SK-N-SH (cell line): ENCODE data around the gene ZNF770. TPM values are rescaled to one million over a fixed set of nuclear protein-coding genes. Genes with fewer than 3 reads are reported as not detected.

Source experiments
- CTCF ChIA-PET: fragments of 300-600, 350-600 bp; formaldehyde crosslinking; extraction: SDS; loops from one replicate; lab custom pipeline; 2021; lab: Yijun Ruan, JAX
- POLR2A ChIA-PET: fragments of 350-600 bp; sonication (Branson Sonifier 250); formaldehyde crosslinking; extraction: SDS; loops from one replicate; lab custom pipeline; 2020; ENCODE audit warnings: antibody characterized with exemption, inconsistent platforms; lab: Yijun Ruan, JAX
- DNase-seq: peaks from one replicate; pipeline ENCODE4 v3.0.0; 2012
- H2AFZ ChIP-seq: fragments of 200-600 bp; sonication (generic); 2 replicates; pipeline ENCODE4 v1.8.1; 2016; ENCODE audit warnings: antibody characterized with exemption, mild to moderate bottlenecking, low read depth
- H3F3A ChIP-seq: fragments of 200-600 bp; sonication (generic); replicated peaks from 2 replicates; pipeline ENCODE3; 2016; ENCODE audit warnings: antibody characterized with exemption, mild to moderate bottlenecking; ENCODE audit not compliant: insufficient read depth
- H3K27ac ChIP-seq, 2 experiments: fragments of 200-500 bp in 1 of 2; fragments of 200-600 bp in 1 of 2; sonication (Bioruptor generic) in 1 of 2; sonication (generic), shearing (Covaris generic) in 1 of 2; 2 replicates each; pipeline versions ENCODE4 v1.5.1 to v1.6.1; 2014 to 2016; ENCODE audit warnings: low read depth in 2 of 2, inconsistent platforms in 1 of 2, low read length in 1 of 2, mild to moderate bottlenecking in 1 of 2, mixed read lengths in 1 of 2
- H3K27me3 ChIP-seq: fragments of 200-600 bp; sonication (generic), shearing (Covaris generic); 2 replicates; pipeline ENCODE4 v1.6.1; 2016; ENCODE audit warnings: mixed run types; ENCODE audit not compliant: insufficient read depth
- H3K36me3 ChIP-seq, 2 experiments: fragments of 200-500 bp in 1 of 2; fragments of 200-600 bp in 1 of 2; sonication (Bioruptor generic) in 1 of 2; sonication (generic) in 1 of 2; replicated peaks in 1 of 2; 2 replicates each; pipeline versions ENCODE3 to v1.5.1; 2014 to 2016; ENCODE audit warnings: low read length in 1 of 2, mild to moderate bottlenecking in 1 of 2; ENCODE audit not compliant: insufficient read depth in 2 of 2, control insufficient read depth in 1 of 2
- H3K4me1 ChIP-seq, 2 experiments: fragments of 200-500 bp in 1 of 2; fragments of 200-600 bp in 1 of 2; sonication (Bioruptor generic) in 1 of 2; sonication (generic), shearing (Covaris generic) in 1 of 2; 2 replicates each; pipeline versions ENCODE4 v1.5.1 to v1.6.1; 2014 to 2016; ENCODE audit warnings: low read depth in 1 of 2, low read length in 1 of 2, mixed run types in 1 of 2; ENCODE audit not compliant: insufficient read depth in 2 of 2, control insufficient read depth in 1 of 2
- H3K4me2 ChIP-seq: fragments of 200-600 bp; sonication (generic), shearing (Covaris generic); 2 replicates; pipeline ENCODE4 v1.6.1; 2017; ENCODE audit warnings: mixed run types
- H3K4me3 ChIP-seq, 2 experiments: fragments of 200-500 bp in 1 of 2; fragments of 200-600 bp in 1 of 2; sonication (Bioruptor generic) in 1 of 2; sonication (generic), shearing (Covaris generic) in 1 of 2; 2 replicates each; pipeline versions ENCODE4 v1.5.1 to v1.8.1; 2014 to 2016; ENCODE audit warnings: low read depth in 2 of 2, inconsistent platforms in 1 of 2, low read length in 1 of 2, mild to moderate bottlenecking in 1 of 2, mixed read lengths in 1 of 2, moderate library complexity in 1 of 2
- H3K79me2 ChIP-seq: fragments of 200-600 bp; sonication (generic); 2 replicates; pipeline ENCODE4 v1.8.1; 2017; ENCODE audit warnings: mild to moderate bottlenecking; ENCODE audit not compliant: insufficient read depth
- H3K9ac ChIP-seq: fragments of 200-600 bp; sonication (generic); 2 replicates; pipeline ENCODE4 v1.6.1; 2017; ENCODE audit warnings: mixed run types
- H3K9me2 ChIP-seq: fragments of 200-600 bp; sonication (generic); 2 replicates; pipeline ENCODE4 v1.6.1; 2017; ENCODE audit warnings: mixed run types
- H3K9me3 ChIP-seq: fragments of 200-600 bp; sonication (generic); 2 replicates; pipeline ENCODE4 v1.6.1; 2017; ENCODE audit warnings: mixed run types, mild to moderate bottlenecking, moderate library complexity
- H4K20me1 ChIP-seq: fragments of 200-600 bp; sonication (generic); 2 replicates; pipeline ENCODE4 v1.6.1; 2017; ENCODE audit warnings: mild to moderate bottlenecking, mixed run types; ENCODE audit not compliant: insufficient read depth
- CHD2 ChIP-seq: fragments of 150-350 bp; IDR thresholded peaks from 2 replicates; pipeline ENCODE4 v1.6.1; 2018; ENCODE audit warnings: low read length; ENCODE audit not compliant: partially characterized antibody
- CTCF ChIP-seq: fragments of 200-600 bp; sonication (generic); IDR thresholded peaks from 2 replicates; pipeline ENCODE4 v1.6.1; 2017; ENCODE audit warnings: antibody characterized with exemption, mild to moderate bottlenecking, moderate library complexity
- ELF1 ChIP-seq: IDR thresholded peaks from 2 replicates; pipeline ENCODE4 v1.4.0; 2012
- EP300 ChIP-seq, 2 experiments: IDR thresholded peaks; 2 replicates each; pipeline versions ENCODE4 v1.4.0 to v1.6.1; 2012; ENCODE audit warnings: borderline replicate concordance in 1 of 2, low read depth in 1 of 2, low read length in 1 of 2
- EZH2phosphoT487 ChIP-seq: fragments of 200-600 bp; sonication (generic); IDR thresholded peaks from 2 replicates; pipeline ENCODE4 v1.6.1; 2017; ENCODE audit warnings: low read depth, mixed run types, mild to moderate bottlenecking, antibody characterized with exemption, moderate library complexity, borderline replicate concordance
- FOXM1 ChIP-seq: IDR thresholded peaks from 2 replicates; pipeline ENCODE4 v1.4.0; 2012; ENCODE audit warnings: low read depth, mild to moderate bottlenecking
- GABPA ChIP-seq: IDR thresholded peaks from 2 replicates; pipeline ENCODE4 v1.4.0; 2012; ENCODE audit warnings: low read depth, mild to moderate bottlenecking
- GATA2 ChIP-seq: sonication (generic); formaldehyde crosslinking; IDR thresholded peaks from 2 replicates; pipeline ENCODE4 v1.5.0; 2020; ENCODE audit warnings: mild to moderate bottlenecking, missing genetic modification reagents
- IRF3 ChIP-seq: fragments of 150-350 bp; IDR thresholded peaks from 2 replicates; pipeline ENCODE4 v1.6.1; 2016; ENCODE audit warnings: mild to moderate bottlenecking, low read depth, low read length
- MAX ChIP-seq: IDR thresholded peaks from 2 replicates; pipeline ENCODE4 v1.4.0; 2012; ENCODE audit warnings: low read depth
- RAD21 ChIP-seq: IDR thresholded peaks from 2 replicates; pipeline ENCODE4 v1.6.1; 2012; ENCODE audit warnings: mild to moderate bottlenecking, low read length
- RCOR1 ChIP-seq: fragments of 150-350 bp; IDR thresholded peaks from 2 replicates; pipeline ENCODE4 v1.6.1; 2017; ENCODE audit warnings: antibody characterized with exemption, low read length
- SIN3A ChIP-seq: IDR thresholded peaks from 2 replicates; pipeline ENCODE4 v1.6.1; 2012; ENCODE audit warnings: low read depth, mild to moderate bottlenecking, low read length, moderate library complexity, borderline replicate concordance
- TCF12 ChIP-seq: IDR thresholded peaks from 2 replicates; pipeline ENCODE4 v1.4.0; 2012
- USF2 ChIP-seq: fragments of 150-350 bp; IDR thresholded peaks from 2 replicates; pipeline ENCODE4 v1.6.1; 2017; ENCODE audit warnings: antibody characterized with exemption, low read length, low read depth, borderline replicate concordance
- WGBS: methylation state at CpG from one replicate; pipeline ENCODE4 v1.1.6; 2017; ENCODE audit warnings: low lambda C conversion rate; 5-methylcytosine and 5-hydroxymethylcytosine counted together
- polyA plus RNA-seq, 3 experiments: library from polyadenylated mRNA; depleted of rRNA; stranded (reverse); fragments of >200 nt; gene quantifications; 2 replicates each; pipeline ENCODE4 v1.2.3, GENCODE V29; 2012
- TF ChIP-seq, protein P1 (sequence below): IDR thresholded peaks from 2 replicates; pipeline ENCODE4 v1.4.0; 2012; ENCODE audit warnings: low read depth, borderline replicate concordance
- TF ChIP-seq, protein P2 (sequence below): IDR thresholded peaks from 2 replicates; pipeline ENCODE4; 2012

The ZNF770 gene
- polyA plus RNA-seq, 1 of the 3 experiments (the other 2 are of a cell fraction), result 3.8 TPM

DNA sequence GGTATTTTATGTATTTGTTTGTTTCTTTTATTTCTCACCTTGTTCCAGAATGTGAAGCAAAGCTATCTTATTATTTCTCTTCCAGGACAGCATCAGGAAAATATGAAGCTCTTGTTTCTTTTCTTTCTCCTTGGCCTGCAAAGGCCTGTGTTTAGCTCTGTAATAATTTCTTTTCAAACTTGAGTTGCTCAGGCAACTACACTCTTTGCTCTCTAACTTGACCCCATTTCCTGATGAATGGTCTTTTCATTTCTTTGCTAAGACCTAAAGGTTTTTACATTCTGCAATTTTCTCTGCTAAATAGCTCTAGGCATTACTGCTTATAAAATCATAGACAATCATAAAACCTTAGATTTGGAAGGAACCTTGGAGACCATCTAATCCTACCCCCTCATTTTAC is 26.2 kb upstream of the ZNF770 start:
- Histone ChIP-seq H3K36me3 (no peaks in the 10 kb centered on the region), H3K79me2 (no peaks in the 10 kb centered on the region), H3K9me3 (no peaks in the 10 kb centered on the region), H3K4me1 (no peaks in the 10 kb centered on the region), H3K4me2 (no peak overlapping the region), H3K27ac (no peak overlapping the region), H2AFZ (no peak overlapping the region), H3K9me2 (no peaks in the 10 kb centered on the region), H3K9ac (no peak overlapping the region), H3K27me3 (no peaks in the 10 kb centered on the region), H3F3A (no peaks in the 10 kb centered on the region), H3K4me3 (no peak overlapping the region), H4K20me1 (no peaks in the 10 kb centered on the region)
- no peak for TF ChIP-seq CHD2
- TF ChIP-seq TCF12, result no peak
- TF ChIP-seq USF2, result no peak
- TF ChIP-seq, protein P1, sequence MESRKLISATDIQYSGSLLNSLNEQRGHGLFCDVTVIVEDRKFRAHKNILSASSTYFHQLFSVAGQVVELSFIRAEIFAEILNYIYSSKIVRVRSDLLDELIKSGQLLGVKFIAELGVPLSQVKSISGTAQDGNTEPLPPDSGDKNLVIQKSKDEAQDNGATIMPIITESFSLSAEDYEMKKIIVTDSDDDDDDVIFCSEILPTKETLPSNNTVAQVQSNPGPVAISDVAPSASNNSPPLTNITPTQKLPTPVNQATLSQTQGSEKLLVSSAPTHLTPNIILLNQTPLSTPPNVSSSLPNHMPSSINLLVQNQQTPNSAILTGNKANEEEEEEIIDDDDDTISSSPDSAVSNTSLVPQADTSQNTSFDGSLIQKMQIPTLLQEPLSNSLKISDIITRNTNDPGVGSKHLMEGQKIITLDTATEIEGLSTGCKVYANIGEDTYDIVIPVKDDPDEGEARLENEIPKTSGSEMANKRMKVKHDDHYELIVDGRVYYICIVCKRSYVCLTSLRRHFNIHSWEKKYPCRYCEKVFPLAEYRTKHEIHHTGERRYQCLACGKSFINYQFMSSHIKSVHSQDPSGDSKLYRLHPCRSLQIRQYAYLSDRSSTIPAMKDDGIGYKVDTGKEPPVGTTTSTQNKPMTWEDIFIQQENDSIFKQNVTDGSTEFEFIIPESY, result no peak
- no peak for TF ChIP-seq EZH2phosphoT487
- no peak for TF ChIP-seq GABPA
- TF ChIP-seq, protein P2, sequence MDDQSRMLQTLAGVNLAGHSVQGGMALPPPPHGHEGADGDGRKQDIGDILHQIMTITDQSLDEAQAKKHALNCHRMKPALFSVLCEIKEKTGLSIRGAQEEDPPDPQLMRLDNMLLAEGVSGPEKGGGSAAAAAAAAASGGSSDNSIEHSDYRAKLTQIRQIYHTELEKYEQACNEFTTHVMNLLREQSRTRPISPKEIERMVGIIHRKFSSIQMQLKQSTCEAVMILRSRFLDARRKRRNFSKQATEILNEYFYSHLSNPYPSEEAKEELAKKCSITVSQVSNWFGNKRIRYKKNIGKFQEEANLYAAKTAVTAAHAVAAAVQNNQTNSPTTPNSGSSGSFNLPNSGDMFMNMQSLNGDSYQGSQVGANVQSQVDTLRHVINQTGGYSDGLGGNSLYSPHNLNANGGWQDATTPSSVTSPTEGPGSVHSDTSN, result no peak
- no peak for TF ChIP-seq ELF1
- no peak for TF ChIP-seq EP300 (IDR thresholded peaks at IDR 0.05; ENCODE audit: borderline replicate concordance in 1 of 2, low read depth in 1 of 2, low read length in 1 of 2)
- DNase-seq, result no peak
- POLR2A ChIA-PET, result no interaction called here
- CTCF ChIA-PET, result no interaction called here

GRCh38 chr15:35013370-35013769 is 25.3 kb upstream of the ZNF770 start:
- no peak overlapping the region for H3K4me2 ChIP-seq
- H3K4me3 ChIP-seq, result no peak overlapping the region
- no peaks in the 10 kb centered on the region for H3K9me2 ChIP-seq
- no peaks in the 10 kb centered on the region for H4K20me1 ChIP-seq
- WGBS, result 47% methylated on average over 4 of the region's 4 CpGs
- ChIA-PET CTCF (no interaction called here), POLR2A (no interaction called here)
- no peak overlapping the region for H3K27ac ChIP-seq
- no peaks in the 10 kb centered on the region for H3K79me2 ChIP-seq
- no peaks in the 10 kb centered on the region for H3F3A ChIP-seq
- H3K27me3 ChIP-seq, result no peaks in the 10 kb centered on the region
- no peak for TF ChIP-seq SIN3A
- TF ChIP-seq EZH2phosphoT487, result no peak
- TF ChIP-seq FOXM1, result no peak
- no peak for TF ChIP-seq IRF3
- no peak for TF ChIP-seq RAD21
- no peak for TF ChIP-seq EP300 (IDR thresholded peaks at IDR 0.05; ENCODE audit: borderline replicate concordance in 1 of 2, low read depth in 1 of 2, low read length in 1 of 2)
- no peak for TF ChIP-seq MAX
- TF ChIP-seq, protein P1, result no peak
- TF ChIP-seq RCOR1, result no peak
- TF ChIP-seq USF2, result no peak
- no peak for TF ChIP-seq CTCF
- TF ChIP-seq GATA2 (CRISPR knock-in tag), result no peak
- no peak for DNase-seq
- H3K9ac ChIP-seq, result no peak overlapping the region
- H3K4me1 ChIP-seq, result no peaks in the 10 kb centered on the region
- no peaks in the 10 kb centered on the region for H3K36me3 ChIP-seq
- no peaks in the 10 kb centered on the region for H3K9me3 ChIP-seq
- H2AFZ ChIP-seq, result no peak overlapping the region
